Stimulated activated CD4-positive, alpha-beta T cell treated with anti-CD3 and anti-CD28 coated beads, Interleukin-4, amount 100 ng/mL, for 48 hours (primary cell): ENCODE results near the gene LIME1.
A peak's percentile ranks its signal among the peaks of the same experiment; 100 is the strongest.
"Not testable (repeated sequence)": the region's sequence is repeated elsewhere in the genome, so short reads cannot be mapped to it uniquely, and the experiment has no call there.

Experiments used
- DNase-seq, 2 donors: peaks; one replicate each; pipeline ENCODE4 v3.0.0-alpha.2; 2020; ENCODE audit warnings: low read depth in 2 of 2

LIME1 gene

DNA sequence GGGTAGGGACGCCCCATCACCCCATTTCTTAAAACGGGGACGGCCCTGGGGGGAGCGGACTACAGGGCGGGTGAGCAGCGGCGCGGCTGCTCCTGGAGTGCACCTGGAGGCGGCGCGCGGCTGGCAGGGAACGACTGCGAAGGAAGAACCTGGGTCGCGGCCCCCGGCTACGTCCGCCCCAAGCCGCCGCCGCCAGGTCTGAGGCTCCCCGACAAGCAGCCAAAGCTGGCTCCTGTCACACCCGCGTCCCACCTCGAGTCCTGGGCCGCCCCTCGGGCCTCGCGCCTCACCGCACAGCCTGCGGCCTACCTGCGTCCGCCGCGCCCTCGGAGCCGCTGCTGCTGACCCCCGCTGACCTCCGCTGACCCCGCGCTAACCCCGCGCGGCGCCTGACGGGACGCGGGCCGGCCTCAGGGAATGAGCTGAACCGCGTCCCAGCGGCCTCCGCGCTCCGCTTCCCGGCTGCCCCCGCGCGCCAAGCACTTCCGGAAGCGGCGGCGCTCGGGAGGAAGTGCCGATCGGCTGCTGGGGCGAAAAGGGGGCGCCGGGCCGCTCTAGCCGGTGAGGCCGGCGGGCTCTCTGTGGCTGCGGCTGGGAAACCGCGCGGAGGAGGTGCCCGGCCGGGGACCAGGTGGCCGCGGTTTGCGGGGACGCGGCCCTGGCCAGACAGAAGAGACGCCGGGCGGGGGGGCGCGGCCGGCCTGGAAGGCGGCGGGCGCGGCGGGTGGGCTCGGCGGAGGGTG is 28.7 kb upstream of the LIME1 start, which contains the start of the genes ARFRP1 and ZGPAT:
TSS of gene ARFRP1 (minus strand) at position 419 of the 743 bp plus-strand sequence. CDS start 885 bp downstream, outside the sequence.
TSS of gene ZGPAT (plus strand) at position 482 of the 743 bp plus-strand sequence. CDS start 542 bp downstream, outside the sequence.
- DNase-seq, result peak; percentile 78 to 84

DNA sequence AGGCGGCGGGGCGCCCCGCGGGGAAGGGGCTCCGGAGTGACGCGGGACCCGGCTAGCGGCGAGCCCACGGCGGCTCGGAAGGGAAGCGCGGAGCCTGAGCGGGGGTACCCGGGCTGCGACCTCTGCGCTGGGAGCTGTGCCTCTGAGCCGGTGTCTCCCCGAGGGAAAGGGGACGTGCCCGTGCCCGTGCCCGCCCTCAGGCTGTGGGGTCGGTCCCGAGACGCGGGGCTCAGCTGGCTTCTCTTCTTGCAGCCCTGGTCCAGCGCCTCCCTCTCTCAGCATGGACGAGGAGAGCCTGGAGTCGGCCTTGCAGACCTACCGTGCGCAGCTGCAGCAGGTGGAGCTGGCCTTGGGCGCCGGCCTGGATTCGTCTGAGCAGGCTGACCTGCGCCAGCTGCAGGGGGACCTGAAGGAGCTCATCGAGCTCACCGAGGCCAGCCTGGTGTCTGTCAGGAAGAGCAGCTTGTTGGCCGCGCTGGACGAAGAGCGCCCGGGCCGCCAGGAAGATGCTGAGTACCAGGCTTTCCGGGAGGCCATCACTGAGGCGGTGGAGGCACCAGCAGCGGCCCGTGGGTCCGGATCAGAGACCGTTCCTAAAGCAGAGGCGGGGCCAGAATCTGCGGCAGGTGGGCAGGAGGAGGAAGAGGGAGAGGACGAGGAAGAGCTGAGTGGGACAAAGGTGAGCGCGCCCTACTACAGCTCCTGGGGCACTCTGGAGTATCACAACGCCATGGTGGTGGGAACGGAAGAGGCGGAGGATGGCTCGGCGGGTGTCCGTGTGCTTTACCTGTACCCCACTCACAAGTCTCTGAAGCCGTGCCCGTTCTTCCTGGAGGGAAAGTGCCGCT is 27.9 kb upstream of the LIME1 start:
- DNase-seq, result no peak

DNA sequence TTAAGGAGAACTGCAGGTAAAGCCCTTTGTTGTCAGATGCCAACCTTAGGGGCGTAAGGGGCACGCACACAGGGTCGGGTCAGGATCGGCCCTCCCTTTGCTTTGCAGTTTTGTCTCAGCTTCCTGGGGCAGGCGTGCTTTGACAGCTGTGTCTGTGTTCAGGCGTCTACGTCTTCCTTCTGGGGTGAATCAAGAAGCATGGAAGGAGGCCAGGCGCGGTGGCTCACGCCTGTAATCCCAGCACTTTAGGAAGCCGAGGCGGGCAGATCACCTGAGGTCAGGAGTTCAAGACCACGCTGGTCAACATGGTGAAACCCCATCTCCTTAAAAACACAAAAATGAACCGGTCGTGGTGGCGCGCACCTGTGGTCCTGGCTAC is 27.3 kb upstream of the LIME1 start:
- no peak for DNase-seq

DNA sequence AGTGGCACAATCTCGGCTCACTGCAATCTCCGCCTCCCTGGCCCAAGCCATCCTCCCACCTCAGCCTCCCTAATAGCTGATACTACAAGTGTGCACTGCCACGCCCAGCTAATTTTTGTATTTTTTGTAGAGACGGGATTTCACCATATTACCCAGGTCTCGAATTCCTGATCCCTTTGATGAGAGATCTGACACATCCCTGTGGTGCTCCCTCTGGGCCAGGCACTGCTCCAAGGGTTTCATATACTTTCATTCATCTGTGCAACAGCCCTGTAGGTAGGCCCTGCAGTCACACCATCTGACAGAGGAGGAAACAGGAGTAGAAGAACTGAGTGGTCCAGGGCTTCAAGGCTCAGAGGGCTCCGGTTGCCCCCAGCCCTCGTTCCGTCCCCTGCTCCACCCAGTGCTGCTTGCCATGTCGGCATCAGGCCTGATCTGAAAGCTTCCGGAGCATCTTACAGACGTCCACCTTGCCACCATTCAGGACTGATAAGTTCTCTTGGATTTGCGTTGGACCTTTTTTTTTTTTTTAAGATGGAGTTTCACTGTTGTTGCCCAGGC is 25.3 kb upstream of the LIME1 start:
- no peak for DNase-seq

GRCh38 chr20:63712191-63712590 is 24.3 kb upstream of the LIME1 start:
- DNase-seq, result no peak

GRCh38 chr20:63714858-63715257 is 21.6 kb upstream of the LIME1 start:
- DNase-seq, result no peak

GRCh38 chr20:63718996-63719395 is 17.5 kb upstream of the LIME1 start:
- no peak for DNase-seq

GRCh38 chr20:63722967-63723622 is 13.4 kb upstream of the LIME1 start:
- not testable (repeated sequence) for DNase-seq

DNA sequence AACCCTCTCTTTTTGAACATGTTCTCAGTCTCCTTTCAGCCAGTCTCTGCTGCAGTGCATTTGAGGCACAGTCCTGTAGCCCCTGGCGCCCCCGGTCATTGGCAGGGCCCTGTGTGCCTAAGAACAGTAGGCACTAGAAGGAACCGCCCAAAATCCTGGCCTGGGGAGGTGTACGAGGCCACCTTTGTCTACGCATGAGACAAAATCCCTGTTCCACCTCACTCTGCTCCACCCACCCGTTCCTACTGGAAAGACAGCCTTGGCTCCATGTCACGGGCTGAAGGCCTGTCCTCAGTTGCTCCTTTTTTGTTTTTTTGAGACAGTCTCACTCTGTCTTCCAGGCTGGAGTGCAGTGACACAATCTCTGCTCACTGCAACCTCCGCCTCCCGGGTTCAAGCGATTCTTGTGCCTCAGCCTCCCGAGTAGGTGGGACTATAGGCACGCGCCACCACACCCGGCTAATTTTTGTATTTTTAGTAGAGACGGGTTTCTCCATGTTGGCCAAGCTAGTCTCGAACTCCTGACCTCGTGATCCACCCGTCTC is 6.2 kb upstream of the LIME1 start:
- not testable (repeated sequence) for DNase-seq

DNA sequence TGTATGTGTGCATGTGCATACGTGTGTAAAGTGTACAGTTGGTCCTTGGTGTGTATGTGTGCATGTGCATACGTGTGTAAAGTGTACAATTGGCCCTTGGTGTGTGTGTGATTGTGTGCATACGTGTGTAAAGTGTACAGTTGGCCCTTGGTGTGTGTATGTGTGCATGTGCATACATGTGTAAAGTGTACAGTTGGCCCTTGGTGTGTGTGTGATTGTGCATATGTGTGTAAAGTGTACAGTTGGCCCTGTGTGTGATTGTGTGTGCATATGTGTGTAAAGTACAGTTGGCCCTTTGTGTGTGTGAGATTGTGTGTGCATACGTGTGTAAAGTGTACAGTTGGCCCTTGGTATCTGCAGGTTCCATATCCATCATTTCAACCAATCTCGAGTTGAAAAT is 5.1 kb upstream of the LIME1 start:
- no peak for DNase-seq

DNA sequence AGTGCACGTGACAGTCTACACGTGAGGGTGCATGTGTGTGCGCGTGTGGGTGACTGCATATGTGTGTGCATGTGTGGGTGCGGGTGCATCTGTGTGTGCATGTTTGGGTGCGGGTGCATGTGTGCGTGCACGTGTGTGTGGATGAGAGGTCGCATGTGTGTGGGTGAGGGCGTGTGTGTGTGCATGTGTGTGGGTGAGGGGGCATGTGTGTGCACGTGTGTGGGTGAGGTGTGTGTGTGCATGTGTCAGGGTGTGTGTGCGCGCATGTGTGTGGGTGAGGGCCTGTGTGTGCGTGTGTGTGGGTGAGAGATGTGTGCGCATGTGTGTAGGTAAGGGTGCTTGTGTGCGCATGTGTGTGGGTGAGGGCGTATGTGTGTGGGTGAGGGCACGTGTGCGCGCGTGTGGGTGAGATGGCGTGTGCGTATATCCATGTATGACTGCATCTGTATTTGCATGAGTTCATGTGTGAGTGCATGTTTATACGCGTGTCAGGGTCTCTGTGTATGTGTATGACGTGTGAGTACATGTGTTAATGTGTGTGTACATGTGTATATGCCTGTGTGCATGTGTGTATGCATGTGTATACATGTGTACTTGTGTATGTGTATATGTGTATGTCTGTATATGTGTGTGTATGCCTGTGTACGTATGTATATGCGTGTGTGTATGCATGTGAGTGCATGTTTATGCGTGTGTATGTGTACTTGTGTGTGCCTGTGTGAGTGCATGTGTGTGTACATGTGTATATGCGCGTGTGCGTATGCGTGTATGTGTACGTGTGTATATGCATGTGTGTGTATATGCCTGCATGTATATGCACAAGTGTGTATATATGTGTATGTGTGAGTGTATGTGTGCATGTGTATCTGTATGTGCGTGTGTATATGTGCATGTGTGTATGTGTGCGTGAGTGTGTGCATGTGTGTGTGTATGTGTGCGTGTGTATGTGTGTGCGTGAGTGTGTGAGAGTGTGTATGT is 4.1 kb upstream of the LIME1 start:
- DNase-seq, result no peak

DNA sequence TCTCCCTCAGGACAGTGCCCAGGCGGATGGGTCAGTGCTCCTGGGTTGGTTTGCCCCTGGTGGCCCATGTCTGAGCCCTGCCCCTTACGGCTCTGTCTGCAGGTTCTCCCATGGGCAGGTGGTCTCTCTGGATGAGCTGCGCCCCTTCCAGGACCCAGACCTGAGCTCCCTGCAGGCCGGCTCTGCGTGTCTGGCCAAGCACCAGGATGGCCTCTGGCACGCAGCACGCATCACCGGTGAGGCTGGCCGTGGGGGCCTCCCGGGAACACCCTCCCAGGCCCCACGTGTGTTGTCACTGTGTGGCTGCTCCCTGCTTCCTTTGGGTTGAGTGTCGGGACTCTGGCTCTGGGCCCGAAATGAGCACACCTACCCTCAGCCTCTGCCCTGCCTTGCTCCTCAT is 3.3 kb upstream of the LIME1 start:
- DNase-seq, result no peak

- no peak for DNase-seq
Measured at GRCh38 chr20:63733579-63734081, 2.8 kb upstream of the LIME1 start.

DNA sequence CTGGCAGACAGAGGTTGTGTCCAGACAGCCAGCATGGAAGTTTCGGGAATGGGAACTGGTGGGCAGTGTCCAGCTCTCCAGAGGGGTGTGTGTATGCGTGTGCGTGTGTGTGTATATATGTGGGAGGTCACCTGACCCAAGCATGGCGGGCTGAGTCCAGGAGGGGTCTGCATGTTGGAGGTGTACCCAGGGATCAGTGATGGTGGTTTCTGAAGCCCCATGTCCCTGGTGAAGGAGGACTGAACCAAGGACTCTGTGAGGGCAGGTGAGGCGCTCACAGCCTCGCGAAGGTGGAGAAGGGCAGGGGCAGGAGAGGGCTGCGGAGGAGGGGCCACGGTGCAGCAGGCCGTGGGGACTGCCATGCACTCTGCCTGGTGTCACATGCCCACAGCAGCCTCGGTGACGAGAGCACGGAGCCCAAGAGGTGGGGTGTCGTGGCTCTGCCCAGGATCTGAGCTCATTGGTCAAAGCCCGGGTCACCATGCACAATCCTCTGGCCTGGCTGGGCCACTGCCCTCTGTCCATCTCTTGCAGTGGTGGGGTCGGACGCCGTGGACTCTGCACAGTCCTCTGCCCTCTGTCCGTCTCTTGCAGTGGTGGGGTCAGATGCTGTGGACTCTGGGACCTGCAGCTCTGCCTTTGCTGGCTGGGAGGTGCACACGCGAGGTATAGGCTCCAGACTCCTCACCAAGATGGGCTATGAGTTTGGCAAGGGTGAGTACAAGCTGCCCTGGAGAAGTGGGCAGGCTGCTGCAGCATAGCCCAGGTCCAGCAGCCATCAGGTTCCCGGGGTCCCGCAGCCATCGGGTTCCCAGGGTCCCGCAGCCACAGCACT is 2.1 kb upstream of the LIME1 start:
- no peak for DNase-seq

GRCh38 chr20:63734946-63735858 is 1.3 kb upstream of the LIME1 start:
- DNase-seq, result no peak

GRCh38 chr20:63736893-63737694 is 630 bp downstream of the LIME1 start:
- peak in 1 of 2 donors; percentile 35 for DNase-seq

DNA sequence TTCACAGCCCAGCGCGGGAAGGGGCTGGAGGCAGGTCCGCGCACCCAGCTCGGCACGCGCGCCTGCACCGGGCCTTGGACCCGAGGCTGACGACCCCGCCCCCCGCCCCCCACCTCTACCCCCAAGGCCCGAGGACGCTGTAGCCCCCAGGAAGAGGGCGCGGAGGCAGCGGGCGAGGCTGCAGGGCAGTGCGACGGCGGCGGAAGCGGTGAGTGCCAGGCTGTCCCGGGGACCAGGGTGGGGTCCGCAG is 1.2 kb downstream of the LIME1 start:
- no peak for DNase-seq
